NCI-H2107 treated with DMSO at 0.1 percent for 48 hours (cell line): ENCODE measurements around the gene PRAMEF25.
"Not testable (repeated sequence)": the region's sequence is repeated elsewhere in the genome, so short reads cannot be mapped to it uniquely, and the experiment has no call there.

Source experiments
- DNase-seq: peaks from one replicate; lab custom pipeline; 2025; ENCODE audit not compliant: unreplicated experiment; lab: John Stamatoyannopoulos, UW

The PRAMEF25 gene

DNA sequence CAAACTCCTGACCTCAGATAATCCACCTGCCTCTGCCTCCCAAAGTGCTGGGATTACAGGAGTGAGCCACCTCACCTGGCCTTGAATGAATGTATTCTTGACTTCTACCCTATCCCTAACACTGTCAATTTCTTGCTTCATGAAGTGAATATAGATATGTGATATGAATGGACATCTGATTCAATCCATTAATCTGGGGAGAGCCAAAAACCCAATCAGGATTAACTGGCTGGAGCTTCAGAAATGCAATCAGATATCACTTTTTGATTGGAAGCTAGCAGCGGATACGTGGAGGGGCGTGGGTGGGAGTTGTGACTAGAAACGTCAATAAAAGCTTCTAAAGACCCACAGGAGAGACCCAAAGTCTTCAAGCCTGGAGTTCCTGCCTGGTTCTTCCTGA lies at the start of gene PRAMEF25:
Gene PRAMEF25, plus strand, starts transcription at position 301 of the 400 bp plus-strand sequence. CDS start 2,920 bp downstream, outside the sequence.
- DNase-seq, result not testable (repeated sequence)

DNA sequence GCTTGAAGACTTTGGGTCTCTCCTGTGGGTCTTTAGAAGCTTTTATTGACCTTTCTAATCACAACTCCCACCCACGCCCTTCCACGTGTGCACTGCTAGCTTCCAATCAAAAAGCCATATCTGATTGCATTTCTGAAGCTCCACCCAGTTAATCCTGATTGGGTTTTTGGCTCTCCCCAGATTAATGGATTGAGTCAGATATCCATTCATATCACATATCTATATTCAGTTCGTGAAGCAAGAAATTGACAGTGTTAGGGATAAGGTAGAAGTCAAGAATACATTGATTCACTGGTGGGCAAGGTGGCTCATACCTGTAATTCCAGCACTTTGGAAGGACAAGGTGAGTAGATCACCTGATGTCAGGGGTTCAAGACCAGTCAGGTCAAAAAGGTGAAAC lies 14.1 kb upstream of the PRAMEF25 start, which contains the start of gene PRAMEF27:
Gene PRAMEF27, minus strand, starts transcription at position 101 of the 400 bp plus-strand sequence. CDS start 2,916 bp downstream, outside the sequence.
- not testable (repeated sequence) for DNase-seq

DNA sequence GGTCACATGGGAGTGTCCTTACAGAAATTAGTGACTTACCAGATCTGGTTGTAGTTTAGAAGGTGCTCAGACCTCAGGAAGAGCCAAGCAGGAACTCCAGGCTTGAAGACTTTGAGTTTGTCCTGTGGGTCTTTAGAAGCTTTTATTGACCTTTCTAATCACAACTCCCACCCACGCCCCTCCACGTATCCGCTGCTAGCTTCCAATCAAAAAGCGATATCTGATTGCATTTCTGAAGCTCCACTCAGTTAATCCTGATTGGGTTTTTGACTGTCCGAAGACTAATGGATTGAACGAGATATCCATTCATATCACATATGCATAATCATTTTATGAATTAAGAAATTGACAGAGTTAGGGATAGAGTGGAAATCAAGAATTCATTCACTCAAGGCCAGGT lies 46.2 kb downstream of the PRAMEF25 start, which contains the start of gene HNRNPCL2:
Gene HNRNPCL2, minus strand, starts transcription at position 101 of the 400 bp plus-strand sequence. CDS start 454 bp downstream, outside the sequence.
- DNase-seq, result not testable (repeated sequence)
